Body of pancreas (tissue), 4 donors: ENCODE results near the gene BAHCC1.

Experiments
- CTCF ChIP-seq, 7 experiments: fragments of 450-650 bp in 4 of 7; fragments of 200-600 bp in 3 of 7; sonication (generic) in 3 of 7; IDR thresholded peaks; one replicate each; pipeline ENCODE4 v1.5.1; 2016 to 2019; ENCODE audit warnings: antibody characterized with exemption in 7 of 7
- POLR2A ChIP-seq, 3 donors: fragments of 450-650 bp; IDR thresholded peaks; one replicate each; pipeline ENCODE4 v1.6.1; 2016; ENCODE audit warnings: antibody characterized with exemption in 3 of 3, mild to moderate bottlenecking in 2 of 3

- no peak for TF ChIP-seq CTCF (IDR thresholded peaks at IDR 0.05)
- no peak for TF ChIP-seq POLR2A (IDR thresholded peaks at IDR 0.05)
These were observed 65.7 kb downstream of the BAHCC1 start for GRCh38 chr17:81460856-81461460.
